Measurements from ENCODE around the gene DLK1.

DNA sequence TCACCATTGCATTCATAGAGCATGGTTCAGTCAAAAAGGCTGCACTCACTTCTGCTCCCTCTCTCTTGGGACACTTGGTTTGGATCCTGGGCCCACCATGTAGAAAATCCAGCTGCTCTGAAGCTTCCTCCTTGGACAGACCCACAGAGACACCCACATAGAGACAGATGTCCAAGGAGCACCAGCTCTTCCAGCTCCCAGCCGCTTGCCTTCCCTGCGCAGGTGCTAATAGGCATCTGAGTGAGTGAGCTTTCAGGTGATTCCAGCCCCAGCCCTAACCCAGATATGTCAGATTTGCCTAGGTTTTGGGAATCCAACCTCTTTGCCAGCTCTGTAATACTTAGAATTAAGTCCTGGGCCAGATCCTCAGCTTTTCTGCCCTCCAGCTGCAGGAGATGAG is 38.6 kb downstream of the DLK1 start:
- TF ChIP-seq, protein P1, sequence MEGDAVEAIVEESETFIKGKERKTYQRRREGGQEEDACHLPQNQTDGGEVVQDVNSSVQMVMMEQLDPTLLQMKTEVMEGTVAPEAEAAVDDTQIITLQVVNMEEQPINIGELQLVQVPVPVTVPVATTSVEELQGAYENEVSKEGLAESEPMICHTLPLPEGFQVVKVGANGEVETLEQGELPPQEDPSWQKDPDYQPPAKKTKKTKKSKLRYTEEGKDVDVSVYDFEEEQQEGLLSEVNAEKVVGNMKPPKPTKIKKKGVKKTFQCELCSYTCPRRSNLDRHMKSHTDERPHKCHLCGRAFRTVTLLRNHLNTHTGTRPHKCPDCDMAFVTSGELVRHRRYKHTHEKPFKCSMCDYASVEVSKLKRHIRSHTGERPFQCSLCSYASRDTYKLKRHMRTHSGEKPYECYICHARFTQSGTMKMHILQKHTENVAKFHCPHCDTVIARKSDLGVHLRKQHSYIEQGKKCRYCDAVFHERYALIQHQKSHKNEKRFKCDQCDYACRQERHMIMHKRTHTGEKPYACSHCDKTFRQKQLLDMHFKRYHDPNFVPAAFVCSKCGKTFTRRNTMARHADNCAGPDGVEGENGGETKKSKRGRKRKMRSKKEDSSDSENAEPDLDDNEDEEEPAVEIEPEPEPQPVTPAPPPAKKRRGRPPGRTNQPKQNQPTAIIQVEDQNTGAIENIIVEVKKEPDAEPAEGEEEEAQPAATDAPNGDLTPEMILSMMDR (IDR thresholded peaks at IDR 0.05) = no peak
- TF ChIP-seq ZFX (IDR thresholded peaks at IDR 0.05; ENCODE audit: borderline replicate concordance) = no peak
